Activated naive CD4-positive, alpha-beta T cell treated with anti-CD3 and anti-CD28 coated beads for 36 hours (primary cell): ENCODE measurements around the gene PABPN1. TPM values are rescaled to one million over a fixed set of nuclear protein-coding genes. Genes with fewer than 3 reads are reported as not detected.

Experiments
- CTCF ChIA-PET: fragments of 350-600 bp; sonication (Branson Sonifier 250); formaldehyde crosslinking; loops from one replicate; lab custom pipeline; 2021; ENCODE audit warnings: antibody characterized with exemption; lab: Charles Lee
- DNase-seq: peaks from one replicate; pipeline ENCODE4 v3.0.0-alpha.2; 2020
- H3K27ac Mint-ChIP-seq: one replicate; pipeline ENCODE4 v1.8.0; 2021; ENCODE audit warnings: mild to moderate bottlenecking, mixed read lengths
- H3K27me3 Mint-ChIP-seq: one replicate; pipeline ENCODE4 v1.8.0; 2021; ENCODE audit warnings: low read depth, mixed read lengths
- H3K36me3 Mint-ChIP-seq: one replicate; pipeline ENCODE4 v1.8.0; 2021; ENCODE audit warnings: low read depth, mixed read lengths
- H3K4me1 Mint-ChIP-seq: one replicate; pipeline ENCODE4 v1.8.0; 2021; ENCODE audit warnings: low read depth, mixed read lengths
- H3K4me3 Mint-ChIP-seq: one replicate; pipeline ENCODE4 v1.8.0; 2021; ENCODE audit warnings: mild to moderate bottlenecking, moderate library complexity, mixed read lengths
- H3K9me3 Mint-ChIP-seq: one replicate; pipeline ENCODE4 v1.8.0; 2021; ENCODE audit warnings: mixed read lengths
- intact Hi-C: fragments of 100-400 bp; cut with micrococcal nuclease; formaldehyde crosslinking; loops from one replicate; pipeline ENCODE4 v1.15.1; 2023
- total RNA-seq, 2 experiments: library from RNA; stranded (reverse); gene quantifications; one replicate each; pipeline ENCODE4 v1.2.3, GENCODE V29; 2021

The PABPN1 gene
- total RNA-seq, 2 experiments from 2014 or later: 194 to 204 TPM

GRCh38 chr14:23356662-23357061 is 35.4 kb downstream of the PABPN1 start:
- CTCF ChIA-PET: no interaction called here

DNA sequence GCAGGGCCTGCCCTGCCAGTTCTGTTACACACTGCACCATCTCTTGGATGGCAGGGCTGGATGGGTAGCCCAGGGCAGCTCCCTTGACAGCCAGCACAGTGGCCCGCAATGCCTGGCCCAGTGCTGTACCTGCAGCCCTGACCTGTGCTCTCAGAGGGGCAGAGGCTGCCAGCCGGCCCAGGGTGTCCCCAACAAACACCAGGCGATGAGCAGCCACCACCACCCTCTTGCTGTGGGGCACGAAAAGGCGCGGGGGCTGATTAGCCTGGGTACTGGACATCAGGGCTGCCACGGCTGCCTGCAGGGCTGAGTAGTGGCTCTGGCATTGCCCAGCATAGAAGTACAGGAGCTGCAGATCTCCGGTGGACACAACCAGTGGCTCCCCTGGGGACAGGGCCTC is 36.0 kb downstream of the PABPN1 start:
- CTCF ChIA-PET: interaction anchor here (1.4 kb wide), 1 partner anchor 30 kb away, joined by 4 read pairs; no protein-coding TSS in a partner anchor

More at GRCh38 chr14:23356662-23357061, 35.4 kb downstream of the PABPN1 start:
- Mint-ChIP-seq H3K36me3 (no peaks in the 10 kb centered on the region), H3K4me3 (no peak overlapping the region), H3K9me3 (no peaks in the 10 kb centered on the region), H3K27ac (no peak overlapping the region), H3K27me3 (peaks cover 4% of the 10 kb centered on the region), H3K4me1 (peaks cover 2% of the 10 kb centered on the region)
- DNase-seq: no peak
- intact Hi-C loops: no loop called here

DNA sequence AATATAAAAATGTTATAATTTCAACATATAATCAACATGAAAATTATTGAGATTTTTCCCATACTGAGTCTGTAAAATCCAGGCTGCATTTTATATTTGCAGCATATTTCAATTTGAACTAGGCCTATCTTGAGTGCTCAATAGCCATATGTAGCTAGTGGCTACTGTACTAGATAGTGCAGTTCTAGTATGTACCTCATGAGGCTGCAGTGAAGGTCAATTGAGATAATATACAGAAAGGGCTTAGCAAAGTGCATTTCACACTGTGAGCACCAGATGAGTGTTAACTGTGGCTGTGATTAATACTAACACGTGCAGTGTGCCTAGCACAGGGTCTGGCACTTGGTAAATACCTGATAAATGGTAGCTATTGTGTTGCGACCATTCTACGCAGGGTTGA is 36.8 kb downstream of the PABPN1 start:
- H3K36me3 Mint-ChIP-seq: no peaks in the 10 kb centered on the region
- H3K27me3 Mint-ChIP-seq: peaks cover 4% of the 10 kb centered on the region
- CTCF ChIA-PET: interaction anchor here (0.5 to 1.4 kb wide), 3 partner anchors 25 to 147 kb away, joined by 3 to 4 read pairs (median 4); no protein-coding TSS in a partner anchor
- peaks cover under 1% of the 10 kb centered on the region for H3K4me1 Mint-ChIP-seq
- DNase-seq: no peak
- H3K9me3 Mint-ChIP-seq: no peaks in the 10 kb centered on the region
- H3K27ac Mint-ChIP-seq: no peak overlapping the region
- H3K4me3 Mint-ChIP-seq: no peak overlapping the region
- intact Hi-C loops: no loop called here

More for the DNA sequence above, 36.0 kb downstream of the PABPN1 start:
- intact Hi-C loops: no loop called here
- DNase-seq: no peak
- Mint-ChIP-seq H3K4me1 (peaks cover 2% of the 10 kb centered on the region), H3K27ac (no peak overlapping the region), H3K9me3 (no peaks in the 10 kb centered on the region), H3K36me3 (no peaks in the 10 kb centered on the region), H3K4me3 (no peak overlapping the region), H3K27me3 (peaks cover 4% of the 10 kb centered on the region)

GRCh38 chr14:23358553-23359166 is 37.4 kb downstream of the PABPN1 start:
- Mint-ChIP-seq H3K27ac (no peak overlapping the region), H3K9me3 (no peaks in the 10 kb centered on the region), H3K36me3 (no peaks in the 10 kb centered on the region), H3K4me1 (no peaks in the 10 kb centered on the region), H3K4me3 (no peak overlapping the region), H3K27me3 (peaks cover under 1% of the 10 kb centered on the region)
- CTCF ChIA-PET: interaction anchor here (0.5 to 1.4 kb wide), 3 partner anchors 26 to 148 kb away, joined by 3 to 4 read pairs (median 4); no protein-coding TSS in a partner anchor
- intact Hi-C loops: no loop called here
- no peak for DNase-seq

DNA sequence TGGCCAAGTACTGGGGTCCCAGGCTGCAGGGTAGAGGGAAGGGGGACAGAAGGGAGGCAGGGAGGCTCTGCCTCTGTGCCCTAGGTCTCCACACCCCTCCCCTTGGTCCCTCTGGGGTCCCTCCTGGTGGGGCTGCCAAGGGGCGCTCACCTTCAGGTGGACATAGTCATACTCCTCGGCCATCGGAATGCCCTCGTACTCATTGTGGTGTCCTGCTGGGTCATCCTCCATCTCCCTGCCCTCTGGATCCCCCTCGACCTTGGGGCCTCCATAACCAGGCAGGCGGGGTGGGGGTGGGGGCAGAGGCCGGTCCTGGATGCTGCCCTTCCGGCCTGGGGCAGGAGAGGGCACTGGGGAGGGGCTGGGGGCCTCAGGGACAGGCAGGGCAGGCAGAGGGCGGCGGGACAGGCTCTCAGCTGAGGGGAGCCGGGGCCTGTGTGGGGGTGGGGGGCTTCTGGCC is 37.9 kb downstream of the PABPN1 start:
- H3K27ac Mint-ChIP-seq: no peak overlapping the region
- H3K36me3 Mint-ChIP-seq: no peaks in the 10 kb centered on the region
- no peaks in the 10 kb centered on the region for H3K4me1 Mint-ChIP-seq
- H3K4me3 Mint-ChIP-seq: no peak overlapping the region
- CTCF ChIA-PET: interaction anchor here (3.7 kb wide), 1 partner anchor 32 kb away, joined by 21 read pairs; no protein-coding TSS in a partner anchor
- intact Hi-C loops: no loop called here
- no peaks in the 10 kb centered on the region for H3K9me3 Mint-ChIP-seq
- H3K27me3 Mint-ChIP-seq: peaks cover 3% of the 10 kb centered on the region
- DNase-seq: no peak

DNA sequence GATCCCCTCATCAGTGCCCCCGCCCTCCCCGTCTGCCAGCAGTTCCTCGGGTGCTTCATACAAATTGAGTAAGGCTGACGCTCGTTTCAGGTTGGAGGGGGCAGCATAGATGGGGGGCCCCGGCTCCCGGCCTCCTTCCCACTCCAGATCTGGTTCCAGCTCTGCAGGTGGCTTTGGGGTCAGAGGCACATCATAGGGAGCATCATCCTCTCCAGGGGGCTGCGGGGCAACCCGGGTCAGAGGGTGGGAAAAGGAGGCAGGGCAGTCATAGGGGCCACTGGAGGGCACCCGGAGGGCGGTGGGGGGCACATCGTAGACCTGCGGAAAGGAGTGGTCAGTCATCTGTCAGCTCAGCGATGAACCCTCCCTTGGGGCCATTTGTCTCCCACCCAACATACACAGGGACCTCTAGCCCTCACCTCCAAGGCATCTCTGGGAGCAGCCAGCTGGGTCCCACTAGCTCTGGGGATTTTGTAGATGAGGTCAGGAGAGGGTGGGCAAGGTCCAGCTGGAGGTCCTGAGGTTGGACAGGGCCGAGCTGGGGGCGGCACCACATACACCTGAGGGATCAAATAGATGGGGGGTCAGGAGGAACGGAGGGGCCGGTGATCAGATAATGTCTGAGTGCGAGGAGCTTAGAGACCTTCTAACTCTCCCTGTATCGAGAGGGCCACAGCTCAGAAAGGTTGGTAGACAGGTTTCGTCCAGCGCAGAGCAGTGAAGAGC is 38.6 kb downstream of the PABPN1 start:
- Mint-ChIP-seq H3K4me1 (peaks cover 2% of the 10 kb centered on the region), H3K27me3 (peaks cover 9% of the 10 kb centered on the region), H3K27ac (no peak overlapping the region), H3K36me3 (no peaks in the 10 kb centered on the region), H3K9me3 (no peaks in the 10 kb centered on the region), H3K4me3 (no peak overlapping the region)
- DNase-seq: no peak
- CTCF ChIA-PET: interaction anchor here (1.1 to 3.7 kb wide), 5 partner anchors 20 to 239 kb away, joined by 3 to 21 read pairs (median 3); no protein-coding TSS in a partner anchor
- intact Hi-C loops: no loop called here

- Mint-ChIP-seq H3K4me3 (no peak overlapping the region), H3K27ac (no peak overlapping the region), H3K36me3 (no peaks in the 10 kb centered on the region), H3K27me3 (peaks cover 11% of the 10 kb centered on the region), H3K4me1 (peaks cover 3% of the 10 kb centered on the region), H3K9me3 (no peaks in the 10 kb centered on the region)
- intact Hi-C loops: no loop called here
- no peak for DNase-seq
- CTCF ChIA-PET: interaction anchor here (0.9 to 3.7 kb wide), 6 partner anchors 19 to 239 kb away, joined by 3 to 21 read pairs (median 3); no protein-coding TSS in a partner anchor
These were observed 39.2 kb downstream of the PABPN1 start for GRCh38 chr14:23360496-23360895.

GRCh38 chr14:23361320-23361719 is 40.1 kb downstream of the PABPN1 start:
- Mint-ChIP-seq H3K4me1 (peaks cover 3% of the 10 kb centered on the region), H3K9me3 (no peaks in the 10 kb centered on the region), H3K27me3 (peaks cover 11% of the 10 kb centered on the region), H3K36me3 (no peaks in the 10 kb centered on the region), H3K27ac (no peak overlapping the region), H3K4me3 (no peak overlapping the region)
- CTCF ChIA-PET: interaction anchor here (0.9 to 3.7 kb wide), 4 partner anchors 16 to 35 kb away, joined by 3 to 21 read pairs (median 4); no protein-coding TSS in a partner anchor
- peak; percentile 10 for DNase-seq
- intact Hi-C loops: no loop called here

DNA sequence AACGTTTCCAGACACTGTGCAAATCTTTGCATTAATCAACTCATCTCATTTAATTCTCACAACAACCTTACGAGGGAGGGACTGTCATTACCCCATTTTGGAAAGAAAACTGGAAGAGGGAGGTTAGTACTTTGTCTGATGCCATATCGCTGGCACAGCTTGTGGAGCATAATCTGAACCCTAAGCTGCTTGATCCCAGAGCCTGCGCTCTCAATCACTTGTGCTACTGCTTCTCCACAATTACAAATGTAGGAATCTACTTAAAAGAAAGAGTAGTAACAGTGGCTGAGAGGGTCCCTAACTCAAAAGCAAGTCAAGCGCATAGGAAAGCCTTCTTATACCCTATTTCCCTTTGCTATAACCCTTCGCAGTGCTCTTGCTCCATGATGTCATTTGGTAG is 40.5 kb downstream of the PABPN1 start:
- H3K9me3 Mint-ChIP-seq: no peaks in the 10 kb centered on the region
- DNase-seq: no peak
- CTCF ChIA-PET: interaction anchor here (1.2 to 3.7 kb wide), 3 partner anchors 16 to 35 kb away, joined by 3 to 21 read pairs (median 4); no protein-coding TSS in a partner anchor
- H3K4me1 Mint-ChIP-seq: peaks cover 4% of the 10 kb centered on the region
- no peak overlapping the region for H3K27ac Mint-ChIP-seq
- H3K4me3 Mint-ChIP-seq: no peak overlapping the region
- intact Hi-C loops: no loop called here
- peaks cover 15% of the 10 kb centered on the region for H3K27me3 Mint-ChIP-seq
- no peaks in the 10 kb centered on the region for H3K36me3 Mint-ChIP-seq

GRCh38 chr14:23362200-23362599 is 40.9 kb downstream of the PABPN1 start:
- no peaks in the 10 kb centered on the region for H3K9me3 Mint-ChIP-seq
- peaks cover 19% of the 10 kb centered on the region for H3K27me3 Mint-ChIP-seq
- peaks cover 6% of the 10 kb centered on the region for H3K4me1 Mint-ChIP-seq
- no peak overlapping the region for H3K27ac Mint-ChIP-seq
- intact Hi-C loops: no loop called here
- no peaks in the 10 kb centered on the region for H3K36me3 Mint-ChIP-seq
- CTCF ChIA-PET: interaction anchor here (1.1 to 3.7 kb wide), 4 partner anchors 17 to 117 kb away, joined by 3 to 21 read pairs (median 4); no protein-coding TSS in a partner anchor
- no peak for DNase-seq
- H3K4me3 Mint-ChIP-seq: no peak overlapping the region

GRCh38 chr14:23364164-23365035 is 43.1 kb downstream of the PABPN1 start:
- Mint-ChIP-seq H3K9me3 (no peaks in the 10 kb centered on the region), H3K36me3 (no peaks in the 10 kb centered on the region), H3K4me1 (peaks cover 6% of the 10 kb centered on the region), H3K27me3 (peaks cover 26% of the 10 kb centered on the region), H3K4me3 (no peak overlapping the region), H3K27ac (no peak overlapping the region)
- DNase-seq: no peak
- intact Hi-C loops: no loop called here
- CTCF ChIA-PET: no interaction called here
